Keratinocyte (primary cell): Measurements from ENCODE around the gene ZEB2. TPM values are rescaled to one million over a fixed set of nuclear protein-coding genes. Genes with fewer than 3 reads are reported as not detected.

Source experiments
- DNase-seq: peaks from one replicate; pipeline ENCODE4 v3.0.0-alpha.2; 2011; ENCODE audit warnings: low read depth, missing footprints, low spot score
- FAIRE-seq: peaks from 2 replicates; lab custom pipeline; 2011; peaks lifted over from hg19 to GRCh38; lab: Jason Lieb, UNC
- H2AFZ ChIP-seq: 2 replicates; pipeline ENCODE4 v1.6.0; 2012; ENCODE audit warnings: low read length, control low read depth, inconsistent platforms; ENCODE audit not compliant: control insufficient read depth
- H3K27ac ChIP-seq: 2 replicates; pipeline ENCODE4 v1.5.1; 2011; ENCODE audit warnings: low read length; ENCODE audit not compliant: control insufficient read depth, insufficient read depth
- H3K27me3 ChIP-seq: 3 replicates; pipeline ENCODE4 v1.6.0; 2011; ENCODE audit warnings: low read length; ENCODE audit not compliant: control insufficient read depth, insufficient read depth; ENCODE audit errors: extremely low read depth
- H3K36me3 ChIP-seq, 2 experiments: 2 replicates in 1 of 2; 3 replicates in 1 of 2; pipeline ENCODE4 v1.5.1; 2011; ENCODE audit warnings: low read length in 2 of 2, mild to moderate bottlenecking in 1 of 2; ENCODE audit not compliant: control insufficient read depth in 2 of 2, insufficient read depth in 2 of 2; ENCODE audit errors: extremely low read depth in 1 of 2
- H3K4me1 ChIP-seq: 3 replicates; pipeline ENCODE4 v1.5.1; 2011; ENCODE audit warnings: low read length; ENCODE audit not compliant: control insufficient read depth, insufficient read depth; ENCODE audit errors: extremely low read depth
- H3K4me2 ChIP-seq: 3 replicates; pipeline ENCODE4 v1.6.0; 2011; ENCODE audit warnings: low read depth, low read length; ENCODE audit not compliant: control insufficient read depth, insufficient read depth; ENCODE audit errors: extremely low read depth
- H3K4me3 ChIP-seq, 3 experiments: fragments of 200-600 bp in 1 of 3; sonication (generic) in 1 of 3; 2 replicates in 2 of 3; 3 replicates in 1 of 3; pipeline ENCODE4 v1.5.1; 2011 to 2016; ENCODE audit warnings: low read length in 3 of 3, mild to moderate bottlenecking in 3 of 3, control low read depth in 2 of 3, inconsistent platforms in 1 of 3, low read depth in 1 of 3, mixed read lengths in 1 of 3, mixed run types in 1 of 3, moderate library complexity in 1 of 3; ENCODE audit not compliant: control insufficient read depth in 2 of 3, insufficient read depth in 2 of 3; ENCODE audit errors: extremely low read depth in 1 of 3
- H3K79me2 ChIP-seq: 2 replicates; pipeline ENCODE4 v1.6.0; 2012; ENCODE audit warnings: low read length; ENCODE audit not compliant: control insufficient read depth, insufficient read depth
- H3K9ac ChIP-seq: 3 replicates; pipeline ENCODE4 v1.6.0; 2011; ENCODE audit warnings: low read length; ENCODE audit not compliant: control insufficient read depth, insufficient read depth; ENCODE audit errors: extremely low read depth
- H3K9me1 ChIP-seq: 3 replicates; pipeline ENCODE4 v1.6.0; 2011; ENCODE audit warnings: low read length; ENCODE audit not compliant: control insufficient read depth, insufficient read depth; ENCODE audit errors: extremely low read depth
- H3K9me3 ChIP-seq: 2 replicates; pipeline ENCODE4 v1.5.1; 2012; ENCODE audit warnings: low read depth, low read length; ENCODE audit not compliant: control insufficient read depth
- H4K20me1 ChIP-seq: 3 replicates; pipeline ENCODE4 v1.6.0; 2011; ENCODE audit warnings: low read length; ENCODE audit not compliant: control insufficient read depth, insufficient read depth; ENCODE audit errors: extremely low read depth
- EZH2 ChIP-seq: IDR thresholded peaks from one replicate; pipeline ENCODE4 v1.6.1; 2012; ENCODE audit warnings: inconsistent platforms, mild to moderate bottlenecking, low read length, moderate library complexity
- dilution Hi-C: fragments of 300-500 bp; cut with MboI; formaldehyde crosslinking; loops from one replicate; pipeline ENCODE4 v1.7.0; 2020; ENCODE audit warnings: low sequenced_read_pairs; ENCODE audit not compliant: extremely low pct_ligation_motif_present
- polyA plus RNA-seq, 5 experiments: library from polyadenylated mRNA; depleted of rRNA in 3 of 5; stranded (reverse) in 3 of 5; stranded (forward) in 1 of 5; unstranded in 1 of 5; fragments of >200 nt; gene quantifications; 1 replicate in 1 of 5; 2 replicates in 3 of 5; 3 replicates in 1 of 5; pipeline versions ENCODE4 v1.2.1 to v1.2.3, GENCODE V29; 2011 to 2012; ENCODE audit warnings: missing spikeins in 2 of 5, low read depth in 1 of 5, low replicate concordance in 1 of 5
- TF ChIP-seq, protein P1 (sequence below), 3 experiments: IDR thresholded peaks in 1 of 3; conservative IDR thresholded peaks in 1 of 3; optimal IDR thresholded peaks in 1 of 3; 2 replicates in 2 of 3; 3 replicates in 1 of 3; pipeline versions ENCODE3 to v1.5.1; 2011; ENCODE audit warnings: low read length in 3 of 3, mild to moderate bottlenecking in 3 of 3, moderate library complexity in 2 of 3, control low read depth in 1 of 3, inconsistent platforms in 1 of 3; ENCODE audit not compliant: insufficient read depth in 2 of 3; ENCODE audit errors: extremely low read depth in 1 of 3

ZEB2 gene
- polyA plus RNA-seq, 1 donor (not counting 4 experiments of a cell fraction or from before 2014, with no cell fraction given): 0.12 TPM

DNA sequence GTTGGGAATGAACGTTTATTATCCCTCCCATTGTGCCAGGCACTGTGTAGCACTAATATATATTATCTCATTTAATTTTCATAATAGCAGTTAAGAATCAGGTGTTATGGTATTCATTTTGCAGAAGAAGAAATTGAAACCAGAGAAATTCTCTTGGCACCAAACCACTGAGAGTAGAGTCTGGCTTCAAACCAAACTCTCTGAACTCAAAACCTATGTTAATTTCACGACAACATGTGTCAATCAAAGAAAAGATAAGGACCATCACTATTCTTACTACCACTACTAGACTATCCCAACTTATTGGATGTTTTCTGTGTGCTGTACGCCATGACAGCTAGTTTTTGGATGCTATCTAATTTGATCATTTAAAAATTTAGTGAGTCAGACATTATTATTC is 24.1 kb upstream of the ZEB2 start:
- Histone ChIP-seq H3K4me1 (no peaks in the 10 kb centered on the region), H2AFZ (no peak overlapping the region), H3K4me2 (no peak overlapping the region), H3K27ac (no peak overlapping the region), H3K79me2 (no peaks in the 10 kb centered on the region), H3K36me3 (no peaks in the 10 kb centered on the region), H3K9me3 (no peaks in the 10 kb centered on the region), H3K27me3 (no peaks in the 10 kb centered on the region), H3K9me1 (no peaks in the 10 kb centered on the region), H3K4me3 (no peak overlapping the region), H3K9ac (no peak overlapping the region), H4K20me1 (no peaks in the 10 kb centered on the region)
- DNase-seq (no peak), FAIRE-seq (no peak)
- dilution Hi-C loops: no loop called here
- TF ChIP-seq, protein P1, sequence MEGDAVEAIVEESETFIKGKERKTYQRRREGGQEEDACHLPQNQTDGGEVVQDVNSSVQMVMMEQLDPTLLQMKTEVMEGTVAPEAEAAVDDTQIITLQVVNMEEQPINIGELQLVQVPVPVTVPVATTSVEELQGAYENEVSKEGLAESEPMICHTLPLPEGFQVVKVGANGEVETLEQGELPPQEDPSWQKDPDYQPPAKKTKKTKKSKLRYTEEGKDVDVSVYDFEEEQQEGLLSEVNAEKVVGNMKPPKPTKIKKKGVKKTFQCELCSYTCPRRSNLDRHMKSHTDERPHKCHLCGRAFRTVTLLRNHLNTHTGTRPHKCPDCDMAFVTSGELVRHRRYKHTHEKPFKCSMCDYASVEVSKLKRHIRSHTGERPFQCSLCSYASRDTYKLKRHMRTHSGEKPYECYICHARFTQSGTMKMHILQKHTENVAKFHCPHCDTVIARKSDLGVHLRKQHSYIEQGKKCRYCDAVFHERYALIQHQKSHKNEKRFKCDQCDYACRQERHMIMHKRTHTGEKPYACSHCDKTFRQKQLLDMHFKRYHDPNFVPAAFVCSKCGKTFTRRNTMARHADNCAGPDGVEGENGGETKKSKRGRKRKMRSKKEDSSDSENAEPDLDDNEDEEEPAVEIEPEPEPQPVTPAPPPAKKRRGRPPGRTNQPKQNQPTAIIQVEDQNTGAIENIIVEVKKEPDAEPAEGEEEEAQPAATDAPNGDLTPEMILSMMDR (optimal IDR thresholded peaks at IDR 0.05 in 1 of 3, IDR thresholded peaks at IDR 0.05 in 1 of 3, conservative IDR thresholded peaks at IDR 0.05 in 1 of 3; ENCODE audit: extremely low read depth in 1 of 3, insufficient read depth in 2 of 3, low read length in 3 of 3): no peak
- TF ChIP-seq EZH2: no peak

DNA sequence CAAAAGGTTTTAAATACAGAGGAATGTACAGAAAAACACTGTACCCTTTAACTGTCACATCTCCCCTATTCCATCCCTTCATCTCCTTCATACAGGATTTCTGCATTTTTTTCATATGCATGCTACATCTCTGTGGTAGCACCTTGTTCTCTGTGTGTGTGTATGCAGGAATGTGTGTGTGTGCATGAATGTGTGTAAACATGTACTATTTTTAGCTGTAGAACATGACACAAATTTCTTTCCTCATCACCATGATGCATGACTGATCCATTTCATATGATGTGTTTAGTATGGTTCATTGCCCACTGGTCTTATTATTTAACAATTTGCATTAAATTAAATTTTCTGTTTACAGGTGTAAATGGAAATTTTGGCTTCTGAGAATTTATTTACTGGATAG is 21.5 kb upstream of the ZEB2 start:
- no peaks in the 10 kb centered on the region for H4K20me1 ChIP-seq
- dilution Hi-C loops: no loop called here
- no peak overlapping the region for H3K4me2 ChIP-seq
- no peak for DNase-seq
- no peaks in the 10 kb centered on the region for H3K36me3 ChIP-seq
- no peak for TF ChIP-seq EZH2
- TF ChIP-seq, protein P1 (optimal IDR thresholded peaks at IDR 0.05 in 1 of 3, IDR thresholded peaks at IDR 0.05 in 1 of 3, conservative IDR thresholded peaks at IDR 0.05 in 1 of 3; ENCODE audit: extremely low read depth in 1 of 3, insufficient read depth in 2 of 3, low read length in 3 of 3): no peak
- no peak overlapping the region for H2AFZ ChIP-seq
- H3K4me3 ChIP-seq: no peak overlapping the region
- H3K79me2 ChIP-seq: no peaks in the 10 kb centered on the region
- H3K9ac ChIP-seq: no peak overlapping the region
- no peak overlapping the region for H3K27ac ChIP-seq
- no peaks in the 10 kb centered on the region for H3K4me1 ChIP-seq
- FAIRE-seq: no peak
- H3K9me1 ChIP-seq: no peaks in the 10 kb centered on the region
- no peaks in the 10 kb centered on the region for H3K9me3 ChIP-seq
- no peaks in the 10 kb centered on the region for H3K27me3 ChIP-seq
